Lower lobe of right lung (tissue), 2 donors: ENCODE measurements around the gene PDX1. TPM values are rescaled to one million over a fixed set of nuclear protein-coding genes. Genes with fewer than 3 reads are reported as not detected.

Experiments used
- ATAC-seq, 2 donors: fragments of 200-7000 bp; cut with Tn5 transposase; one replicate each; pipeline ENCODE4 v1.9.1; 2020 to 2022; ENCODE audit warnings: mild to moderate bottlenecking in 2 of 2, moderate library complexity in 2 of 2
- DNase-seq: peaks from one replicate; pipeline ENCODE4 v3.0.0-alpha.2; 2020
- H3K27ac ChIP-seq: fragments of 200-600 bp; one replicate; pipeline ENCODE4 v1.8.0; 2022
- H3K27me3 ChIP-seq: fragments of 200-600 bp; one replicate; pipeline ENCODE4 v1.8.0; 2022; ENCODE audit warnings: low read depth
- H3K36me3 ChIP-seq: fragments of 200-600 bp; one replicate; pipeline ENCODE4 v1.8.0; 2022; ENCODE audit warnings: mild to moderate bottlenecking
- H3K4me1 ChIP-seq: fragments of 200-600 bp; one replicate; pipeline ENCODE4 v1.8.0; 2022
- H3K4me3 ChIP-seq: fragments of 200-600 bp; one replicate; pipeline ENCODE4 v1.8.0; 2022; ENCODE audit warnings: mild to moderate bottlenecking
- H3K9me3 ChIP-seq: fragments of 200-600 bp; one replicate; pipeline ENCODE4 v1.8.0; 2022
- intact Hi-C: fragments of 100-400 bp; cut with DNase I; formaldehyde crosslinking; loops from one replicate; pipeline ENCODE4 v1.11.0; 2022
- total RNA-seq: library from RNA; stranded (reverse); fragmentation: NEBNext Ultra II Directional; extraction: Animal tissue kit (Norgen Biotek cat#: 25700); gene quantifications from one replicate; pipeline ENCODE4 v1.2.1, GENCODE V29; 2021
- TF ChIP-seq, protein P1 (sequence below): fragments of 200-600 bp; IDR thresholded peaks from one replicate; pipeline ENCODE4 v1.8.0; 2022; ENCODE audit warnings: antibody characterized with exemption, mild to moderate bottlenecking
- donor health status: DM: no; HTN: yes; CAD: no; lungs with severe emphysema.

PDX1 gene
- total RNA-seq, 1 donor from 2014 or later, result not detected

DNA sequence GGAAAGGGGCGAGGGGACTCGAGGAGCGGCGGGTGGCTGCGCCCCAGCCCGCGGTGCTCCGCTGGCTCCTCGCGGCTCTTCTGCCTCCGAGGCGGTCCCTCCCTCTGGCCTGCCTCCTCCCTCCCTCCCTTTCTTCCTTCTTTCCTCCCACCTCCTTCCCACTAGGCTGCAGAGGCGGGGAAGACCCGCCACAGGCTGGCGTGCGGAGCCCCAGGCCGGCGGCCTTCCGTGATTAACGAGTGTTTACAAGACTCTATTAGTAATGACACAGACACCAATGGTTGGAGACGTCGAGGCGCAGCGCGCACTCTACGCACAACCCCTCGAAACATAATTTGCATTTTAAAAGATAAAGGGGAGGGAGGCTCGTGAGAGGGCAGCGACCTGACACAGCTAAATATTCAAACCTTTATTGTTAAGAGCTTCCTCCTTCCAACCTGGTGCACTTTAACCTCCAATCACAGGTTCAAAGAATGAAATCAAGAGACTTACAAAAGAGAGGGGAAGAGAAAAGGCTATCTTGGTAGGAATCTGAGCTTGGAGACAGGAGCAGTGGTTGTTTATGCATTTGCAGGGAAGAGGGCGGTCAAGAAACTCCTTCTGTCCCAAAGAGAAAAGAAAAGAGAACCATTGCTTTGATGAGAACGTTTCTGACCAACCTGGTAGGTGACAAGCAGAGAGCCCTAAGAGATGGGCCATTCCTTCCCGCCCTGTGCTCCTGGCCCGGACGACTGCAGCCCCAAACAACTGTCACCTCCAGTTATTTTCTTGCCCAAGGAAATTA, 49.5 kb downstream of the PDX1 start, which contains the start of gene CDX2:
Gene CDX2, minus strand, starts transcription at position 234 of the 784 bp plus-strand sequence. CDS start 309 bp downstream, outside the sequence.
- ATAC-seq (no peak), DNase-seq (no peak)
- TF ChIP-seq, protein P1, sequence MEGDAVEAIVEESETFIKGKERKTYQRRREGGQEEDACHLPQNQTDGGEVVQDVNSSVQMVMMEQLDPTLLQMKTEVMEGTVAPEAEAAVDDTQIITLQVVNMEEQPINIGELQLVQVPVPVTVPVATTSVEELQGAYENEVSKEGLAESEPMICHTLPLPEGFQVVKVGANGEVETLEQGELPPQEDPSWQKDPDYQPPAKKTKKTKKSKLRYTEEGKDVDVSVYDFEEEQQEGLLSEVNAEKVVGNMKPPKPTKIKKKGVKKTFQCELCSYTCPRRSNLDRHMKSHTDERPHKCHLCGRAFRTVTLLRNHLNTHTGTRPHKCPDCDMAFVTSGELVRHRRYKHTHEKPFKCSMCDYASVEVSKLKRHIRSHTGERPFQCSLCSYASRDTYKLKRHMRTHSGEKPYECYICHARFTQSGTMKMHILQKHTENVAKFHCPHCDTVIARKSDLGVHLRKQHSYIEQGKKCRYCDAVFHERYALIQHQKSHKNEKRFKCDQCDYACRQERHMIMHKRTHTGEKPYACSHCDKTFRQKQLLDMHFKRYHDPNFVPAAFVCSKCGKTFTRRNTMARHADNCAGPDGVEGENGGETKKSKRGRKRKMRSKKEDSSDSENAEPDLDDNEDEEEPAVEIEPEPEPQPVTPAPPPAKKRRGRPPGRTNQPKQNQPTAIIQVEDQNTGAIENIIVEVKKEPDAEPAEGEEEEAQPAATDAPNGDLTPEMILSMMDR, result no peak
- Histone ChIP-seq H3K4me3 (no peak within 1 kb of the TSS), H3K27ac (no peak within 1 kb of the TSS), H3K9me3 (no peaks in the 10 kb centered on the region), H3K4me1 (peaks cover 22% of the 10 kb centered on the region), H3K36me3 (no peaks in the 10 kb centered on the region), H3K27me3 (peaks cover 100% of the 10 kb centered on the region)
- intact Hi-C loops, result no loop called here

DNA sequence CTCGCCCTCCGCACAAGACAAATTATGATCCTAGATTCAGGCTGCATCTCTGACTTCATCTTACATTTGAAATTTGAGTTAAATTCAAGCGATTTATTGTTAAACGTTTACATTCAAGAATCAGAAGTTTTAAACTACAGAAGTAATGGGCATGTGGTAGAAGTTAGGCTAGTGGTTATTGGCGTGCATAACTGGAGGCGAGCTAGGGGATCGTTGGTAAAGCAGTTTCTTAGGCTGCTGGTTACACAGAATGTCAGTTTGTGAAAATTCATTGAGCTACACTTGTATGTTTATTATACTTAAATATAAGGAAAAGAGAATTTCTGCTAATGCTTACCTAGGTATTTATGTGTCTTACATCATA, 50.0 kb downstream of the PDX1 start:
- no peak for ATAC-seq
- Histone ChIP-seq H3K9me3 (no peaks in the 10 kb centered on the region), H3K4me3 (no peak overlapping the region), H3K27me3 (peaks cover 100% of the 10 kb centered on the region), H3K4me1 (peaks cover 22% of the 10 kb centered on the region), H3K27ac (no peak overlapping the region), H3K36me3 (no peaks in the 10 kb centered on the region)
- intact Hi-C loops, result no loop called here
- TF ChIP-seq, protein P1, result no peak
- no peak for DNase-seq

DNA sequence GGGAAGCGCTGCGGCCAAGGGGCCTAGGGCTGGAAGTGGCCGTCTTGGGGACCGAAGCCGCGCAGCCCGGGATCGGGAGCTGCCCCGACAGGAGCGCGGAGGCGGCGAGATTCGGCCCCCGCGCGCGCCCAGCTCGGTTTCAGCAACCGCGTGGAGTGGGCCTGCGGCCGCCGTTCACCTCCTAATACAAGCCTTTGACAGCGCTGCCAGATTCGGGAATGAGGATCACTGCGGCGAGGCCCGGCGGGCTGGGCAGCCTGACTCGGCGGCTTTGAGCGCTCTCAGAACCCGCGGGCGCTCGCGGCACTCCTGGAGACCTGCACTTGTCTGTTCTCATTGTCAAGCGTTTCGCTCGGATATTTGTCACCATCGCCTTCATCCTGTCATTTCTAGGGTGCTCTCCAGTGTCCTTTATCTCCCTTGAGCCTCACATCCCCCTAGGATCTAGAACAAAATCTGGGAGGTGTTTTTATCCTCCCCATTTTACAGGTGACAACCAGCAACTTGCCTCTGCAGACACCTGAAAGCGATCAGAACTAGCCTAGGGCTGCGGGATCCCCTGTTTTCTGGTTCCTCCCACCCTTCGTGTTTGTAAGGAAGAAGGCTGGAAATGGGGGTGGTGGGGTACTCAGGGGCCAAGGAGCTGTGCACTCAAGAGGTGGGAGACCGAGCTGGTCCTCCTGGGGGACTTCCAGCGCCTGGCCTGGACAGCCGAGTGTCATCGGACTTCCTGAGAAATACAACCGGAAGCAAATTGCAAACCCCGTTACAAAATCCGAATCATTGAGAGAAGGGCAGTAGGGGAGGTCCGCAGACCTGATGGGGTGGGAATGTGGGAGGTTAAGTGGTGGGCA, 50.8 kb downstream of the PDX1 start:
- TF ChIP-seq, protein P1, result no peak
- Histone ChIP-seq H3K27ac (no peak overlapping the region), H3K27me3 (peaks cover 100% of the 10 kb centered on the region), H3K4me1 (peaks cover 22% of the 10 kb centered on the region), H3K4me3 (no peak overlapping the region), H3K36me3 (no peaks in the 10 kb centered on the region), H3K9me3 (no peaks in the 10 kb centered on the region)
- DNase-seq, result no peak
- intact Hi-C loops, result no loop called here
- no peak for ATAC-seq

DNA sequence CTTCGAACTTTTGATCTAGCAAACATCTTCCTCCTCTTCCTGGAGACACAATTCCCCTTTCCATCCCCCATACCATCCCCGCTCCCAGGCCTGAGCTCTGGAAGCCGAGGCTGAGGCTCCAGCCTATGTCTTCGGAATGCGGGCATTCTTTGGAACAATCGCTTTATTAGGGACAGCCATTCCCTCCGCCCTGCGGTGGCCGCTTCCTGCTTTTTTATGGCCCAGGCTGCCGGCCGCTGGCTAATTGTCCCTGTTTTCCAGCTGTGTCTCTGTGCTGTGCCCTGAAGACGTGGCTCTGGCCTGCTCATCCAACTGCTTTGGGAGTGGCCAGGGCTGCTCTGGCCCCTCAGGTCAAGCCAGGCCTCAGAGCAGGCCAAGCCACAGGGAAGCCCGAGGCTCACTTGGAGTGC, 51.4 kb downstream of the PDX1 start:
- TF ChIP-seq, protein P1, result no peak
- intact Hi-C loops, result no loop called here

DNA sequence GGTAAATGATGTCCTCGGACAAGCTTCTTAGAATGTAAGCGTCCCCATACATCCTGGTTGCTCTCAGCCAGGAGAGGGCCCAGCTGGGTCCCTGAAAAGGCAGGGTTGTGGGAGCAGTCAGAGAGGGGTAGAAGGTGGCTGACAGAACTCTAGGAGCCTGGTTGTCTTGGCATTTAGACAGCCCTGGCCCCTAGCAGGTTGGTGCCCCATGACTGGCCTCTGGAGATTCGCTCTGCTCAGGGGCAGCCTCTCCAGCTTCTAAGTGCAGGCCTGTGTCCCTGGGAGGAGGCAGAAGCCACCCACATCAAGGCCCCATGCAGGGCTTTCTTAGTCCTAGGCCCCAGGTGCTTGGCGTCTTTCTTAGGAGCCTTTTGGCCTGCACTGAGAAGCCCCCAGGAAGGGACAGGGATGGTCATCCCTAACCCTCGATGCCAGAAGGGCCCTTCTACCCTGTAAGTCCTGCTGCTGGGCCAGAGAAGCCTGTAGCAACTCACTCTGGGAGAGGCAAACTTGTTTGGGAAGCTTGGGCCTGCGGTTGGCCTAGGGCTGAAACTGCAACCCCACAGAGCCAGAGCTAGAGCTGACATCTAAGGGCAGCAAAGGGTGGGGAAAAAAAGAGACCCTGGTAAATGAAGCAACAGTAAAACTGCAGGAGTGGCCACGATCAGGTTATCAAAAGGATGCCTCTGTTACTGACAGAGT, 52.1 kb downstream of the PDX1 start:
- ATAC-seq, result no peak
- no peaks in the 10 kb centered on the region for H3K9me3 ChIP-seq
- H3K36me3 ChIP-seq, result no peaks in the 10 kb centered on the region
- TF ChIP-seq, protein P1, result no peak
- H3K4me1 ChIP-seq, result peaks cover 13% of the 10 kb centered on the region
- intact Hi-C loops, result no loop called here
- peaks cover 100% of the 10 kb centered on the region for H3K27me3 ChIP-seq
- H3K4me3 ChIP-seq, result no peak overlapping the region
- no peak overlapping the region for H3K27ac ChIP-seq
- DNase-seq, result no peak

More for the DNA sequence above, 51.4 kb downstream of the PDX1 start:
- Histone ChIP-seq H3K4me3 (no peak overlapping the region), H3K27ac (no peak overlapping the region), H3K27me3 (peaks cover 100% of the 10 kb centered on the region), H3K9me3 (no peaks in the 10 kb centered on the region), H3K36me3 (no peaks in the 10 kb centered on the region), H3K4me1 (peaks cover 20% of the 10 kb centered on the region)
- ATAC-seq (no peak), DNase-seq (no peak)
